Measurements from ENCODE around the gene NHERF1. TPM values are rescaled to one million over a fixed set of nuclear protein-coding genes. Genes with fewer than 3 reads are reported as not detected.
A peak's percentile ranks its signal among the peaks of the same experiment; 100 is the strongest.

NHERF1 gene
- total and polyA plus RNA-seq, 2 of the 13 experiments (the other 11 are each of a cell fraction or from before 2014, with no cell fraction given): 169 to 269 TPM

GRCh38 chr17:74748529-74749278, at the start of gene NHERF1 (continued):
- TF ChIP-seq HES4 (CRISPR knock-in tag; IDR thresholded peaks at IDR 0.05; ENCODE audit: borderline replicate concordance) (peak; percentile 94), ESRRA (CRISPR knock-in tag; IDR thresholded peaks at IDR 0.05; ENCODE audit: low read depth) (peak; percentile 55; the same call in 1 of the 2 replicates), ARID3A (IDR thresholded peaks at IDR 0.05; ENCODE audit: low read depth, low read length) (no peak), IKZF5 (CRISPR knock-in tag; IDR thresholded peaks at IDR 0.05) (peak; percentile 54; the same call in 1 of the 2 replicates), FOXC1 (CRISPR knock-in tag; IDR thresholded peaks at IDR 0.05; ENCODE audit: borderline replicate concordance) (peak; percentile 97), POLR2AphosphoS5 (IDR thresholded peaks at IDR 0.05; ENCODE audit: low read depth, low read length) (peak; percentile 99), MAFF (IDR thresholded peaks at IDR 0.05; ENCODE audit: low read depth, low read length) (no peak), ZFY (CRISPR knock-in tag; IDR thresholded peaks at IDR 0.05) (peak; percentile 71), ZMYM3 (CRISPR knock-in tag; IDR thresholded peaks at IDR 0.05) (no peak), ZNF512 (CRISPR knock-in tag; IDR thresholded peaks at IDR 0.05) (no peak), BRF2 (CRISPR knock-in tag; IDR thresholded peaks at IDR 0.05) (peak; percentile 81; the same call in 1 of the 2 replicates), TIGD3 (CRISPR knock-in tag; IDR thresholded peaks at IDR 0.05; ENCODE audit: borderline replicate concordance) (peak; percentile 84), ZNF510 (CRISPR knock-in tag; IDR thresholded peaks at IDR 0.05; ENCODE audit: low read depth) (peak; percentile 49; the same call in 1 of the 2 replicates), RBFOX2 (IDR thresholded peaks at IDR 0.05; ENCODE audit: low read depth, low read length) (peak; percentile 98), HIVEP1 (CRISPR knock-in tag; IDR thresholded peaks at IDR 0.05) (peak; percentile 66), MAX (IDR thresholded peaks at IDR 0.05) (peak; percentile 70), ZNF839 (CRISPR knock-in tag; IDR thresholded peaks at IDR 0.05; ENCODE audit: borderline replicate concordance) (no peak), HNRNPUL1 (IDR thresholded peaks at IDR 0.05; ENCODE audit: low read depth, low read length) (no peak), ZNF619 (CRISPR knock-in tag; IDR thresholded peaks at IDR 0.05) (peak; percentile 16; the same call in 1 of the 2 replicates), STAG1 (CRISPR knock-in tag; IDR thresholded peaks at IDR 0.05) (peak; percentile 67), MTF2 (CRISPR knock-in tag; IDR thresholded peaks at IDR 0.05; ENCODE audit: borderline replicate concordance) (0 out of 2 replicates have a peak, but pooled peaks have one; percentile 11), TCF7L2 (IDR thresholded peaks at IDR 0.05; ENCODE audit: low read depth, low read length) (no peak), ETV6 (CRISPR knock-in tag; conservative IDR thresholded peaks at IDR 0.05) (peak; percentile 69)
